IMR-90 (cell line): ENCODE results near the gene FCHSD2. TPM values are rescaled to one million over a fixed set of nuclear protein-coding genes. Genes with fewer than 3 reads are reported as not detected.

Experiments used
- ATAC-seq: fragments of 200-7000 bp; cut with Tn5 transposase; 2 replicates; pipeline ENCODE4 v1.9.1; 2020; ENCODE audit warnings: low read depth, mild to moderate bottlenecking, moderate library complexity
- BruUV-seq: library from RNA; stranded (reverse); fragments of 400-500 nt; replicated peaks from 2 replicates; lab custom pipeline; 2021; lab: Mats Ljungman, UMichigan
- CTCF ChIA-PET: fragments of 300-600 bp; formaldehyde crosslinking; extraction: SDS; loops from one replicate; lab custom pipeline; 2021; ENCODE audit warnings: antibody characterized with exemption; lab: Yijun Ruan, JAX
- POLR2A ChIA-PET: fragments of 300-600 bp; sonication (Branson Sonifier 250); formaldehyde crosslinking; loops from one replicate; lab custom pipeline; 2022; ENCODE audit warnings: antibody characterized with exemption; ENCODE audit not compliant: unreplicated experiment; lab: Charles Lee
- DNase-seq: peaks from one replicate; pipeline ENCODE4 v3.0.0; 2013
- H2AFZ ChIP-seq: replicated peaks from 2 replicates; pipeline ENCODE3; 2013; ENCODE audit warnings: low read length, mild to moderate bottlenecking; ENCODE audit not compliant: poor library complexity
- H2AK5ac ChIP-seq: 2 replicates; pipeline ENCODE4 v1.6.1; 2013; ENCODE audit warnings: low read depth, low read length, inconsistent platforms
- H2AK9ac ChIP-seq: replicated peaks from 2 replicates; pipeline ENCODE3; 2013; ENCODE audit warnings: mild to moderate bottlenecking, low read depth, low read length, moderate library complexity; ENCODE audit not compliant: poor library complexity
- H2BK120ac ChIP-seq: 2 replicates; pipeline ENCODE4 v1.6.1; 2013; ENCODE audit warnings: low read depth, low read length, inconsistent platforms
- H2BK15ac ChIP-seq: 3 replicates; pipeline ENCODE4 v1.6.1; 2013; ENCODE audit warnings: low read depth, low read length, inconsistent platforms
- H2BK20ac ChIP-seq: 2 replicates; pipeline ENCODE4 v1.6.1; 2013; ENCODE audit warnings: low read depth, mild to moderate bottlenecking, inconsistent platforms, low read length, moderate library complexity
- H2BK5ac ChIP-seq: 2 replicates; pipeline ENCODE4 v1.6.1; 2013; ENCODE audit warnings: mild to moderate bottlenecking, low read depth, low read length, inconsistent platforms; ENCODE audit not compliant: poor library complexity, severe bottlenecking
- H3K14ac ChIP-seq: replicated peaks from 2 replicates; pipeline ENCODE4 v1.6.1; 2013; ENCODE audit warnings: low read depth, low read length, inconsistent platforms
- H3K18ac ChIP-seq: 2 replicates; pipeline ENCODE4 v1.6.1; 2013; ENCODE audit warnings: low read depth, low read length, control low read depth
- H3K23ac ChIP-seq: 2 replicates; pipeline ENCODE4 v1.6.1; 2013; ENCODE audit warnings: low read depth, low read length, inconsistent platforms
- H3K27ac ChIP-seq: 2 replicates; pipeline ENCODE4 v1.5.1; 2013; ENCODE audit warnings: mild to moderate bottlenecking, control low read depth, low read length; ENCODE audit not compliant: insufficient read depth
- H3K27me3 ChIP-seq: 2 replicates; pipeline ENCODE4 v1.6.1; 2013; ENCODE audit warnings: low read length; ENCODE audit not compliant: control insufficient read depth, insufficient read depth
- H3K36me3 ChIP-seq: 2 replicates; pipeline ENCODE4 v1.6.1; 2013; ENCODE audit warnings: low read length, mixed read lengths; ENCODE audit not compliant: control insufficient read depth, insufficient read depth
- H3K4ac ChIP-seq: 2 replicates; pipeline ENCODE4 v1.6.1; 2013; ENCODE audit warnings: low read depth, low read length, inconsistent platforms
- H3K4me1 ChIP-seq: 2 replicates; pipeline ENCODE4 v1.6.1; 2013; ENCODE audit warnings: low read length, mixed read lengths; ENCODE audit not compliant: control insufficient read depth, insufficient read depth
- H3K4me2 ChIP-seq: 2 replicates; pipeline ENCODE4 v1.6.1; 2013; ENCODE audit warnings: low read depth, mild to moderate bottlenecking, control low read depth, low read length, moderate library complexity
- H3K4me3 ChIP-seq: 2 replicates; pipeline ENCODE4 v1.5.1; 2013; ENCODE audit warnings: low read depth, mild to moderate bottlenecking, control low read depth, low read length, moderate library complexity; ENCODE audit not compliant: insufficient read depth
- H3K56ac ChIP-seq: 2 replicates; pipeline ENCODE4 v1.6.1; 2013; ENCODE audit warnings: low read length, inconsistent platforms; ENCODE audit not compliant: insufficient read depth; ENCODE audit errors: extremely low read depth
- H3K79me1 ChIP-seq, 2 experiments: 2 replicates each; pipeline ENCODE4 v1.6.1; 2013; ENCODE audit warnings: low read length in 2 of 2, inconsistent platforms in 1 of 2, low read depth in 1 of 2
- H3K9ac ChIP-seq: 2 replicates; pipeline ENCODE4 v1.6.1; 2013; ENCODE audit warnings: low read depth, low read length, control low read depth
- H3K9me1 ChIP-seq: 2 replicates; pipeline ENCODE4 v1.6.1; 2013; ENCODE audit warnings: low read length, inconsistent platforms; ENCODE audit not compliant: insufficient read depth
- H3K9me3 ChIP-seq: 2 replicates; pipeline ENCODE4 v1.6.1; 2013; ENCODE audit warnings: low read length; ENCODE audit not compliant: control insufficient read depth, insufficient read depth
- H4K20me1 ChIP-seq: 2 replicates; pipeline ENCODE4 v1.6.1; 2013; ENCODE audit warnings: low read length, inconsistent platforms; ENCODE audit not compliant: insufficient read depth
- H4K5ac ChIP-seq: 2 replicates; pipeline ENCODE4 v1.6.1; 2013; ENCODE audit warnings: mild to moderate bottlenecking, low read depth, low read length, control low read depth
- H4K8ac ChIP-seq, 2 experiments: 2 replicates each; pipeline ENCODE4 v1.6.1; 2013; ENCODE audit warnings: low read depth in 2 of 2, low read length in 2 of 2, control low read depth in 1 of 2, inconsistent platforms in 1 of 2
- H4K91ac ChIP-seq: 2 replicates; pipeline ENCODE4 v1.6.1; 2013; ENCODE audit warnings: low read depth, low read length, inconsistent platforms; ENCODE audit not compliant: insufficient read depth
- CEBPB ChIP-seq: IDR thresholded peaks from 2 replicates; pipeline ENCODE4 v1.6.1; 2012; ENCODE audit warnings: low read depth, low read length, improper control_type of control experiment
- MAFK ChIP-seq: IDR thresholded peaks from 2 replicates; pipeline ENCODE4 v1.6.1; 2012; ENCODE audit warnings: low read depth, low read length, improper control_type of control experiment
- RAD21 ChIP-seq: IDR thresholded peaks from 2 replicates; pipeline ENCODE4 v1.6.1; 2012; ENCODE audit warnings: low read length, improper control_type of control experiment
- RFX5 ChIP-seq: IDR thresholded peaks from 2 replicates; pipeline ENCODE4 v1.8.0; 2012; ENCODE audit warnings: low read depth, mild to moderate bottlenecking, low read length, moderate library complexity
- WGBS, 2 experiments: methylation state at CpG; one replicate each; pipeline versions ENCODE4 v1.1.5 to v1.1.7; 2013; ENCODE audit warnings: missing lambda C conversion rate in 2 of 2; ENCODE audit not compliant: insufficient read length in 1 of 2; ENCODE audit errors: extremely low coverage in 2 of 2; 5-methylcytosine and 5-hydroxymethylcytosine counted together
- dilution Hi-C: fragments of 300-500 bp; cut with HindIII; formaldehyde crosslinking; loops from one replicate; pipeline ENCODE4 v1.14.3; 2018; ENCODE audit warnings: low sequenced_read_pairs; ENCODE audit not compliant: unreplicated experiment
- in situ Hi-C: fragments of 300-500 bp; cut with MboI; formaldehyde crosslinking; loops from 3 replicates; pipeline ENCODE4 v1.14.3; 2019; ENCODE audit warnings: low sequenced_read_pairs, inconsistent platforms, mixed read lengths
- intact Hi-C: fragments of 100-400 bp; cut with micrococcal nuclease; formaldehyde crosslinking; loops from 2 replicates; pipeline ENCODE4 v1.10.0; 2022
- polyA plus RNA-seq, 3 experiments: library from polyadenylated mRNA; depleted of rRNA; stranded (reverse); fragments of >200 nt; gene quantifications; 2 replicates each; pipeline ENCODE4 v1.2.3, GENCODE V29; 2012; ENCODE audit warnings: low replicate concordance in 1 of 3
- total RNA-seq: library from RNA; depleted of rRNA; stranded (reverse); fragments of >200 nt; gene quantifications from 2 replicates; pipeline ENCODE4 v1.2.3, GENCODE V29; 2012
- TF ChIP-seq, protein P1 (sequence below): fragments of 150-350 bp; IDR thresholded peaks from 2 replicates; pipeline ENCODE4 v1.6.1; 2017; ENCODE audit warnings: mild to moderate bottlenecking, antibody characterized with exemption, low read length, low read depth
- TF ChIP-seq, protein P2 (sequence below): conservative IDR thresholded peaks from 2 replicates; pipeline ENCODE4 v1.5.1; 2012; ENCODE audit warnings: mild to moderate bottlenecking, low read depth, low read length, improper control_type of control experiment

FCHSD2 gene
- total and polyA plus RNA-seq, 2 of the 4 experiments (the other 2 are of a cell fraction), result 5.9 to 18.7 TPM

DNA sequence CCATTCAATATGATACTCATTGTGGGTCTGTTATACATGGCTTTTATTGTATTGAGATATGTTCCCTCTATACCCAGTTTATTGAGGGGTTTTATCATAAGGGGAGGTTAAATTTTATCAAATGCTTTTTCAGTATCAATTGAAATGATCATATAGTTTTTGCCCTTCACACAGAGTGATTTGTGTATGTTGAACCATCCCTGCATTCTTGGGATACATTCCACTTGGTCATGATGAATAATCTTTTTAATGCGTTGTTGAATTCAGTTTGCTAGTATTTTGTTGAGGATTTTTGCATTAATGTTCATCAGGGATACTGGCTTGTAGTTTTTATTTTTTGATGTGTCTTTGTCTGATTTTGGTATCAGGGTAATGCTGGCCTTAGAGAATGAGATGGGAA is 229.9 kb downstream of the FCHSD2 start:
- Histone ChIP-seq H3K23ac (no peak overlapping the region), H3K4me1 (no peaks in the 10 kb centered on the region), H2BK5ac (no peak overlapping the region), H4K5ac (no peak overlapping the region), H2BK15ac (no peak overlapping the region), H4K8ac (no peak overlapping the region), H2BK20ac (no peak overlapping the region), H3K9me3 (peaks cover 12% of the 10 kb centered on the region), H2AK9ac (no peak overlapping the region), H3K36me3 (no peaks in the 10 kb centered on the region), H3K4ac (no peak overlapping the region), H3K9me1 (no peaks in the 10 kb centered on the region), H2AK5ac (no peak overlapping the region), H3K79me1 (peaks cover 3 to 5% of the 10 kb centered on the region in 2 experiments; a peak in 1 of 4 replicates), H4K20me1 (no peaks in the 10 kb centered on the region), H3K14ac (no peak overlapping the region), H3K18ac (no peak overlapping the region), H2AFZ (no peak overlapping the region), H4K91ac (no peak overlapping the region), H2BK120ac (no peak overlapping the region), H3K4me3 (no peak overlapping the region), H3K4me2 (no peak overlapping the region), H3K27ac (no peak overlapping the region), H3K27me3 (no peaks in the 10 kb centered on the region), H3K9ac (no peak overlapping the region), H3K56ac (no peak overlapping the region)
- intact Hi-C loops, result no loop called here
- dilution Hi-C loops, result no loop called here
- DNase-seq (no peak), ATAC-seq (no peak)
- TF ChIP-seq, protein P1, sequence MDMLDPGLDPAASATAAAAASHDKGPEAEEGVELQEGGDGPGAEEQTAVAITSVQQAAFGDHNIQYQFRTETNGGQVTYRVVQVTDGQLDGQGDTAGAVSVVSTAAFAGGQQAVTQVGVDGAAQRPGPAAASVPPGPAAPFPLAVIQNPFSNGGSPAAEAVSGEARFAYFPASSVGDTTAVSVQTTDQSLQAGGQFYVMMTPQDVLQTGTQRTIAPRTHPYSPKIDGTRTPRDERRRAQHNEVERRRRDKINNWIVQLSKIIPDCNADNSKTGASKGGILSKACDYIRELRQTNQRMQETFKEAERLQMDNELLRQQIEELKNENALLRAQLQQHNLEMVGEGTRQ, result no peak
- no peak for TF ChIP-seq RFX5
- TF ChIP-seq, protein P2, sequence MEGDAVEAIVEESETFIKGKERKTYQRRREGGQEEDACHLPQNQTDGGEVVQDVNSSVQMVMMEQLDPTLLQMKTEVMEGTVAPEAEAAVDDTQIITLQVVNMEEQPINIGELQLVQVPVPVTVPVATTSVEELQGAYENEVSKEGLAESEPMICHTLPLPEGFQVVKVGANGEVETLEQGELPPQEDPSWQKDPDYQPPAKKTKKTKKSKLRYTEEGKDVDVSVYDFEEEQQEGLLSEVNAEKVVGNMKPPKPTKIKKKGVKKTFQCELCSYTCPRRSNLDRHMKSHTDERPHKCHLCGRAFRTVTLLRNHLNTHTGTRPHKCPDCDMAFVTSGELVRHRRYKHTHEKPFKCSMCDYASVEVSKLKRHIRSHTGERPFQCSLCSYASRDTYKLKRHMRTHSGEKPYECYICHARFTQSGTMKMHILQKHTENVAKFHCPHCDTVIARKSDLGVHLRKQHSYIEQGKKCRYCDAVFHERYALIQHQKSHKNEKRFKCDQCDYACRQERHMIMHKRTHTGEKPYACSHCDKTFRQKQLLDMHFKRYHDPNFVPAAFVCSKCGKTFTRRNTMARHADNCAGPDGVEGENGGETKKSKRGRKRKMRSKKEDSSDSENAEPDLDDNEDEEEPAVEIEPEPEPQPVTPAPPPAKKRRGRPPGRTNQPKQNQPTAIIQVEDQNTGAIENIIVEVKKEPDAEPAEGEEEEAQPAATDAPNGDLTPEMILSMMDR, result no peak
- TF ChIP-seq RAD21, result no peak
- TF ChIP-seq MAFK, result no peak
- no peak for TF ChIP-seq CEBPB
- ChIA-PET POLR2A (no interaction called here), CTCF (no interaction called here)
- no TSS peak for BruUV-seq
- no CpG with 5 or more reads among the region's 1 CpG for WGBS, 2 experiments
- in situ Hi-C loops, result no loop called here
